GM03348 (cell line): ENCODE measurements around the gene KERA.
"Not testable (repeated sequence)": the region's sequence is repeated elsewhere in the genome, so short reads cannot be mapped to it uniquely, and the experiment has no call there.

Source experiments
- DNase-seq: peaks from one replicate; pipeline ENCODE4 v3.0.0; 2012; ENCODE audit warnings: low spot score

The KERA gene, protein sequence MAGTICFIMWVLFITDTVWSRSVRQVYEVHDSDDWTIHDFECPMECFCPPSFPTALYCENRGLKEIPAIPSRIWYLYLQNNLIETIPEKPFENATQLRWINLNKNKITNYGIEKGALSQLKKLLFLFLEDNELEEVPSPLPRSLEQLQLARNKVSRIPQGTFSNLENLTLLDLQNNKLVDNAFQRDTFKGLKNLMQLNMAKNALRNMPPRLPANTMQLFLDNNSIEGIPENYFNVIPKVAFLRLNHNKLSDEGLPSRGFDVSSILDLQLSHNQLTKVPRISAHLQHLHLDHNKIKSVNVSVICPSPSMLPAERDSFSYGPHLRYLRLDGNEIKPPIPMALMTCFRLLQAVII

DNA sequence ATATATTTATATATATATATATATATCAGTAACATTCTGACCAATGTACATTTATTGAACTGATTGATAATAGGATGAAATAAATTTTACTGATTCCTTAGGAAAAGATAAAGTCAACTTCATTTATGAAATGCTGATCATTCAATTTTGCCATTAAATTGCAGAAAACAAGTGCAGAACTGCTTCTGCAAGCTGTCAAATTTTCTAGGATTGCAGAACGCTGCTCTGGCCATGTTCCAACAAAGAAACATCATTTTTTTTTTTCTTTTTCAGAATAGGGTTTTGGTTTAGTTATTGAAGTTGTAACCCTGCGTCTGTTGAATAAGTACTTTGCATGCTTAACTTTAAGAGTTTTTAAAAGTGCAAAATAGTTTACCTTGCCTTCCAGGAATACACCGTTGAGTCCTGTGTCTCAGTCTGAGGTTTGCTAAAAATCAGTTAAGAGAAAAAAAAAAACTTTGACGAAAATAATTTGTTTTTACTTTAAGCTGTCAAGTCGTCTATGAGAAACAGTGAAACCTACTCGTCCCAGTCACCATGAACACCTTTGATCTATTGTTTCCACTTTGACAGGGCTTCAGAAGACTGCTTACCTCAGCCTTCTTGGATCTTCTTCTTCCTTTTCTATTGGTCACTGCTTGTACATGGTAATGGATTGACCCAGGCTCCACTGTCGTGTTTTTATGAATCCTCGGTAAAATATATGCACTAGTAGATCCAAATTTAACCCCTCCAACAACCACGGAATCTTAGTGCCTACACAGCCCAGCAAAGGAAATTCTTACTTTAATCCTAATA lies at the start of gene KERA:
KERA (minus strand) TSS at position 657 of the 798 bp plus-strand sequence. CDS start 1,743 bp downstream, outside the sequence.
- no peak for DNase-seq

DNA sequence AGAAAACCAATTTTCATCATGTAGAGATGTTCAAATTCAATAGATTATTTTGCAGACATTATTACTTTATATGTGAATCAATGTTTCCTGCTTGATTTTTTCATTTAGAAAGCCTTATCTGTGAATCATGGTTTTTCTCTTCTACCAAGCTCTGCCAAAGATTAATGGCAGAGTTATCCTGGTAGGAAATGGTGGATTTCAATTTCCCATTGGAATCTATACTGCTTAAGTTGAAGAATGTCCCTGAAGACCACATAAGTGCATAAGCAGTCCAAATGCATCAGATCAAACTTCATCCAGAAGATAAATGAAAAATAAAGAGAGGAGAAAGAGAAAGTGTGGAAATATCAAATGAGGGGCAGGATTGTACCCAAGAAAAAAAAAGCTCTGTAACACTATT lies 48.5 kb upstream of the KERA start:
- no peak for DNase-seq

DNA sequence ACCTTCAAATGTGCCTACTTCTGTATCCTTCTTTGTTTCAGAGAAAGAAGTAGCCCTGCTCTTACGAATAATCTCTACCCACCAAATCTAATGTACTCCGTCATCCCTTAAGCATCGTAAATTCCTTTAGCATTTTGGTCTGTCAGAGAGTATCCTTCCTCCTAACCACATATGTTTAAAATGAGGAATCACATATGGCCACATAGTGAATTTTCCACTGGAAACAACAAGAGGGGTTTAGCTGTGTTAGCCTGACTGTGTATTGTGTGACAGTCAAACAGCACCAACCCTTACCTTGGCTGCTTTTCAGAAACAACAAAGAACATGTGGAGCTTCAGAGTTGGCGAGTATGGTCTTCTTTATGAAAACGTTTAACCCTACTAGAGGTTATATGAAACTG lies 48.0 kb upstream of the KERA start:
- no peak for DNase-seq

DNA sequence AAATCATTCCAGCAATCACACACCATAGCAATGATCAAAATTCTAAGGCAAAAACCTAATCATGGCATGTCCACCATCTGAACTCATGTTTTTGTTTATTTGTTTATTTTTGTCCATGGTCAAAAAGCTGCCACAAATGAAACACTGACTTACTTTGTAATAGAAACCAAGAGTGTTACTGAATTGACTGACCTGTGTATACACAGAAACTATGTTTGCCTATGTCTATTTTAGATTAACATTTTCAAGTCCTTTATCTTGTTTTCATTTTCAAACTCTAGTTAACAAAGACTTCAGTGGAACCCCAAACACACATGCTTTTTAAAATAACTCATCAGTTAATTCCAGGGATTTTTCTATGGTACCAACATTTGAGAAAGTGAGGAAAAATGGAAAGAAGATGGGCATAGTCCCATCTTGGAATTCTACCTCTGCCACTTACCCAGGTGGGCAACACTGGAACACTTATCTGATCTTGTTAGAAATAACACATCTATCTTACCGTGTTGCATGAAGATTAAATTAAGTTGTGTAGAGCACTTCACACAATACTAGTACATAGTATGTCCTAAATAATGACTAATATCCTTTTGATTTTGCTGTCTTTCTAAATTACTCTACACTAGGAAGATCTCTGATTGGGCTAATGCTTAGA lies 47.1 kb upstream of the KERA start:
- no peak for DNase-seq

DNA sequence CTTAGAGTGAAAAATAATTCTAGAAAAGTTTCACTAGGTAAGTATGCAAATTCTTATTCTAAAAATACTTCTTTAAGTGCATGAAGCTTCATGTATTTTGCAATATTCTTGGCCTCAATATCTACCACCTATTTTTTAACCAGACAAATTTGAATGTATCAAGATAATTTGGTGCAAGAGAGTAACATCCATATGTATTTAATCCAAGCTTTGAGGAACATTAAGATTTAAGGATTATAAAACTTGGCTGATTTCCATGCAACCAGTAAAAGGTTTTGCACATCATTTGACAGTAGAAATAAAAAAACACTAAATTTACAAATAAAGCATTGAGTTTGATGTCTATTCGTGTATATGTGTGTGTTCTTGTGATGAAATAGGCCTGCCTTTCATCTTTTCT lies 45.8 kb upstream of the KERA start:
- no peak for DNase-seq

DNA sequence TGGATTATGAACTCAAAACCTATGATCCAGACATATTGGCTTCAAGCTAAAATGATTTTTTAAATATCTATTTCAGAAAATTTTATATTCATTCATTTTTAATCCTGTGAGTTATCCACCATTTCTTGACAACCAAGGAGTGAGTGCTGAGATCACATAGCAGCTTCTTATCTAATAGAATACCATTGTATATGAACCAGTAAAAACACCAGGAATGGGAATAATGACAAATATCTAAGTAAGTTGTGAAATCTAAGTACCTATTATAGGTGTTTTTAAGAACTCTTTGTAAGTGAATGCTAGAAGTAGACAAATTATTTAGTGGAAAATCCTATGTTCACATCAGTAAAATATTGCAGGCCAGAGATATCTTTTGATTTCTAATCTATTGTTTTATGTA lies 45.3 kb upstream of the KERA start:
- no peak for DNase-seq

DNA sequence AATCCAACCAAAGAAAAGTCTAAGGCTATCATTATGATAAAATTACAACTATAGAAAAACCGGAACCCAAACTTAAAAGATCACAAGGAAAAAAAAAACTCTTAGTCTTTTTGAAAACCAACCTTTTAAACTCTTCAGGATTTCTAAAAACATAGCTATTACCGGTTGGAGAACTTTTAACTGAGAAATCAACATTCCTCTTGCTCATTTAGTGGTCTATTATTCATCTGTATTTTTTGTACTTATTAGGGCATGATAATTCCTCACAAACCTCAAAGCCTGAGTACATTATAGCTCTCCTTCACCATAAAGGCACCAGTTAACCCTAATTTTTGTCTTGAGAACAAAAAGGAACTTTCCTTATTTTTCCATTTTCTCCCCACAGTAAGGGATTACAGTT lies 43.1 kb upstream of the KERA start:
- no peak for DNase-seq

DNA sequence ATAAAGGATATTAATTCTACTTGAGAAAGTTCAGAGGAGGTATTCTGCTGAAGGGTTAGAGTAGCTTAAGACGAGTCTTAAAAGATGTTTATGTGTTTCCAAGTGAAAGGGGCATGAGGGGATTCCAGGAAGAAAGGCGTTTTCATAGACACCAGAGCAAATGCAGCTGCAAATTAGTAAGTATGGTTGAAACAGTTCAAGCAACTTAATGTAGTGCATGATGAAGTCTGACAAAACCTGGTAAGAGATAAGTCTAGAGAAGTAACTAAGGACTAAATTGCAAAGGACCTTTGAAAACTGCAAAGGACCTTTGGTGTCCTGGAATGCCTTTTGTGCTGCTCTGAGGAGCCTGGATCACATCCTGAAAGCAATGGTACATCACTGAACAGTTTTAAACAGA lies 42.0 kb upstream of the KERA start:
- no peak for DNase-seq

DNA sequence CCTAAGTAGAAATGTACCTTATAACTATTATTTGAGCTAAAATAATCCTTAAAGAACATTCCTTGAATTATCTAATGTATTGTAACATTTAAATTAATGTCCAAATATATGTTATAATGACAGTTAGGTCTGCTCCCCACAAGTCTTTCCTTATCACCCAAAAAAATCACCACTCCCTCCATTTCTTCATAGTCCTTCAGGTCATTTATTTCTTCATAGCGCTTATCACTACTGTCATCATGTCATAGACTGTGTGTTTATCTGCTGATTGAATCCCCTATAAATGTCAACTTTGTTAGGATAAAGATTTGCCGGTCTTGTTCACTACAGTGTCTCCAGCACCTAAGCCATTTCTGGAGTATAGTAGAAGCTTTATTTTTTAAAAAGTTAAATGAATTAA lies 41.5 kb upstream of the KERA start:
- no peak for DNase-seq

DNA sequence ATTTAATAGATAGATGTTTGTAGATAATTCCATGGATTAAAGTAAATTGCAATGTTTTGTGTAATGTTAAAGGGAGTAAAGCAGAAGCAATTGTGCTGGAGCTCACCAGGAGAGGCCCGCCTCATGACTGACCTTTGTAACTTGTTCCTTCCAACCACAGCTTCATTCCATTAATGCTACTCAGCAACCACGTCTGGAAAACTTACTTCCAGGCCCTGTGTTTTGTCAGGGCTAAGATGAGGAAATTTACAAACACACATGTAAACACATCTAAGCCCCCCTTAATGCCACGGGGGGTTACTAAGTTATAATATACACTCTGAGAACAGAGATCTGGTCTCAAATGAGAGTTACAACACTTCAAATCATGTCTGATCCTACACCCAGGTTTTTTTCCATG lies 41.1 kb upstream of the KERA start:
- peak; percentile 64 for DNase-seq

DNA sequence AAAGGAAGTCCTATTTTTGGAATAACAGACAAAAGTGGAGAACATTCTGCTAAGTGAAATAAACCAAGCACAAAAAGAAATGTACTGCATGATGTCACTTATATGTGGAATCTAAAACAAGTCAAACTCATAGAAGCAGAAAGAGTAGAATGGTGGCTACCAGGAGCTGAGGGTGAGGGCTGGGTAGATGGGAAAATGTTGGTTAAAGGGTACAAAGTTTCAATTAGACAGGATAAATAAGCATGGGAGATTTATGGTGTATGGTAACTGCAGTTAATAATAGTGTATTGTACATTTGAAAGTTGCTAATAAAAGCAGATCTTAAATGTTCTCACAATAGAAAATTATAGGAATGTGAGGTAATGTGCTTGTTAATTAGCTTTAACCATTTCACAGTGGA lies 40.6 kb upstream of the KERA start:
- DNase-seq, result no peak

DNA sequence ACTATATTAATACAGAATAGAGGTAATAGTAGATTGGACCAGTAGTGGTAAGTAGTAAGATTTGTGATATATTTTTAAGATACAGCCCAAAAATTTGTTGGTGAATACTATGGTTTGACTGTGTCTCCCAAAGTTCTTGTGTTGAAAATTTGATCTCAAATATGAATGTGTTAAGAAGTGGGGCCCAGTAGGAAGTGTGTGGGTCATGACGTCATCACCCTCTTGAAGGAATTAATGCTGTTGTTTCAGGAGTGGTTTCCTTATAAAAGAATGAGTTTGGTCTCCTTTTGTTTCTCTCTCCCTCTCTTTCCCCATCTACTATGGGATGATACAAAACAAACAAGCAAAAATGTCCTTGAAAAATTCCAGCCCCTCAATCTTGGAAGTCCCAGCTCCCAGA lies 37.1 kb upstream of the KERA start:
- no peak for DNase-seq

DNA sequence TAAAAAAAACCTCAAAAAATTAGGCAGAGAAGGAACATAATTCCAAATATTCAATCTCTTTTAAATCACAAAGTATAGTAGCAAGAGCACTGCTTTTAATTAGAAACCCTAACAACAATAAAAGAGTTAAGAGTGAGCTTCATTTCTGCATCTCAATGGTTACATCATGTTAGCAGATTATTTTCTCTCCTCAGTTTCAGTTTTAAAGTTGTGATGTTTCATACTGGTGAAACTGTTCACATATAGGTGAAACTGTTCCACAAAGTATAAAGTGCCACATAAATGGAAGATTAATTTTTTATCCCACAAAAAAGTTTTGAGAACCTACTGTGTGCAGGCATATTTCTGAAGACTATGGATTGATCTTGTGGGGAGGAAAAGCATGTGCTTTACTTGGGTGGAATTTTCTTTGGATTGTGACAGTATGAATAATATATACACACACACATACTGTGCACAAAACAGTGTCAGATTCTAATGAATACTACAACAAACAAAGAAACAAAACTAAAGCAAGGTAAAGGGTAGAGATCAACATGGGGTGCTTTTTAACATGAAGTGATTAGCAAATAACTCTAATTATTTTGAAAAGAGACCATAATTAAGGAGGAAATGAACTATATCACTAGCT lies 36.3 kb upstream of the KERA start:
- DNase-seq, result peak; percentile 9

DNA sequence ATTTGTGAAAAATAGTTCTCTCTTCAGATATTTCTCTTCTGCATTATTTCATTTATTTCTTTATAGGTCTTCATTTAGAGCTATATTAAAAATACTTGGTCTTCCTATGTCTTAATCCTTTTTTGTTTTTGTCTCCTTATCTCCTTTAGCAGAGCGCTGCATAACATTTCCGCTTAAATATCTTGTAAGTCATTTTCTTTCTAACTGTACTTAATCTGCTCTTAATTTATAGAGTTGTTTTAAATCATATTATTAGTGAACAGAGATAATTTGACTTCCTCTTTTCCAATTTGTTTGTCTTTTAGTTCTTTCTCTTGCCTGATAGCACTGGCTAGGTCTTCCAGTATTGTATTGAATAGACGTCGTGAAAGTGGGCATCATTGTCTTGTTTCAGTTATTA lies 35.5 kb upstream of the KERA start:
- DNase-seq, result no peak

DNA sequence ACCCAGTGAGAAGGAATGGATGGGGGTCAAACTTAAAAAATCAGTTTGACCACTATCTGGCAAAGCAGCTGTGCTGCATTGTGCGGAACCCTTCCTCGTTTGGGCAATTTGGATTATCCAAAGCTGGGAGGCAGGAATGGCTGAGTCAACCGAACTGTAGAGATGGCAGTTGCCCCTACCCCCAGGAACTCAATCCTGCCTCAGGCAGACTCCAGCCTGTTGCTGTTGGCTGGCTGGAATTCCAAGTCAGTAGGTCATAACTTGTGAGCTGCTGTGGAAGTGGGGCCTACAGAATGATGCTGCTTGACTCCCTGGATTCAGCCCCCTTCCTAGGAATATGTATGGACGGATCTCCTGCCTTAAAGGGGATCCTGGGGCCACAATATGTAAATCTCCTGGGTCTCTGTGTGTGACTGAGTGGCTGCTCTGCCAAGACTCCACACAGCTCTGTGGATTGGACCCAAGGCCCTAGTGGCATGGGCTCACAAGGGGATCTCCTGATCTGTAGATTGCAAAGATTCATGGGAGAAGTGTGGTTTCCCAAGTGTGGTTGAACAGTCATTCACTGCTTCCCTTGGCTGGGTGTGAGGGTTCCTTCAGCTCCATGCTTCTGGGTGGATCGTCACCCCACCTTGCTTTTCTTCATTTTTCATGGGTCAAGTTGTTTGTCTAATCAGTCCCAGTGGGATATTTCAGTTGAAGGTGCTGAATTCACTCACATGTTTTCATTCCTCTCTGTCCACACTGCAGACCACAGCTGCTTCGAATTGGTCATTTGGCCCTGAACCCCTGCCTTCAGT lies 34.3 kb upstream of the KERA start:
- no peak for DNase-seq

DNA sequence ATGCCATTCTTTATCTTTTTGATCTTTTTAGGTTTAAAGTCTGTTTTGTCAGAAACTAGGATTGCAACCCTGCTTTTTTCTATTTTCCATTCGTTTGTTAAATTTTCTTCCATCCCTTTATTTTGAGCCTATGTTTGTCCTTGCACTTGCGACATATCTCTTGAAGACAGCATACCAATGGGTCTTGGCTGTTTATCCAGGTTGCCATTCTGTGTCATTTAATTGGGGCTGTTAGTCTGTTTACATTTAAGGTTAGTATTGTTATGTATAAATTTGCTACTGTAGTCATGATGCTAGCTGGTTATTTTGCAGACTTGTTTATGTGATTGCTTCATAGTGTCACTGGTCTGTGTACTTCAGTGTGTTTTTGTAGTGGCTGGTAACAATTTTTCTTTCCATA lies 32.1 kb upstream of the KERA start:
- not testable (repeated sequence) for DNase-seq

DNA sequence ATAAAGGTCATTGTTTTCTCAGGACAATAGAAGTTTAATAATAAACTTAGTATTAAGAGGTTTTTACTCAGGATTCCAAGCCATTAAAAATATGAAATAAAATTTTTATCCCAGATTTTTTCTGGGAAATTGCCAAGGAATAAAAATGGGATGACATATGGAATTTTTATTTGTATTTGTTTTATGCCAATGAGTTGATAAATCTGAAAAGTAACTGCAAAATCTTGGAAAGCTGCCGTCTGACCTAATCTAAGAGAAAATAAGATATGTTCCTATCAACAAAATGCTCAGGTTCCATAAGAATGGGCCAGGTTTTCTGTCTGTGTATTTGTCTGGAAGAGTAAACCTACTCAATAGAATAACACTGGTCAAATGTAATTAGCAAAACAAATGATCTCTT lies 22.2 kb upstream of the KERA start:
- no peak for DNase-seq

DNA sequence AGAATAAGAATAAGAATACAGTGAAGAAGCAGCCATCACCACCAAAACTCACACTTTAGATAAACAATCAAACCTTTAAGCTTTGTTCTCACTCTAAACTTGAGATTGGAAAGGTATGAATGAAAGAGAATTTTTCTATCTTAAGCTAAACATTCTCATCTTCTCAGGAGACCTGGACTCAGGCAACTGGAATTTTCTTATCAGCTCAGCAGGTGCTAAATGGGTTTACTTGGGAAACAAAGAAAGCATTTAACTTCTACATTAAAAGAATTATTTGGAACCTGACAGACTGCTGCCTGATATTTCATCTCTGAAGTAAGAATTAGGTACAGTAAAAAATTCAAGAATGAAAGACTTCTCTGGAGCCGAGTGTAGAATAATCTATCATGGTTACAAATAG lies 20.7 kb upstream of the KERA start:
- DNase-seq, result no peak

DNA sequence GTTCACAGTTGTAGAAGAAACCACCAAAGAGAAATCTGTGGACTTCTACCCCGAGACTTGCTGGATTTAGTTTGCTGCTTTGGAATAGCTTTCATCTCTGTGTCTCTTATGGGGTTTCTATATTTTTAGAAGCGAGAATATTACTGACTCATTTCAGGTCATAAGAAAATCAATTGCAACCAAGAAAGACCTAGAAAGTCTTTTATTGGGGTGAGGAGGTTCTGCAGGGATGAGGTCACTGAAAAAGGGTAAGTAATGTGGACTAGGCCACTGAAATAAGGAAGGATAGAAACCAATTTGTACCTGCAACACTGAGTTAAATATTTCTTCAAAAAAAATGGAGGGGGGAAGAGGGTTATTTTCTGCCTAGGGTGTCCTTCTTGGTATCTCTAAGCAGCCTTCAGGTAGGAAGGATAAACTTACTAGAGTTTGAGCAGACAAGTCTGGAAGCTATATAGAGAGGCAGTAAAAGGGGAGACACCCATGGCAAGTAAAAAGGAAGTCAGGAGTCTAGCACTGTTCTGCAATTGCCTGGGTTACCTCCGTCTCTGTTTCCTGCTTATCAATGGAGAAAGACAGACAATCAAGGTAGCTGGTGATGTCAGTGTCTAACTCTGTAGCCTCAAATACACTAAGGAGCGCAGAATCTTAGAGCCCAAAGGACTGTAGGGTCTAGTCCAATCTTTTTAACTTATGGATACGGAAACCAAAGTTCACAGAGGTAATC lies 19.6 kb upstream of the KERA start:
- DNase-seq, result no peak

DNA sequence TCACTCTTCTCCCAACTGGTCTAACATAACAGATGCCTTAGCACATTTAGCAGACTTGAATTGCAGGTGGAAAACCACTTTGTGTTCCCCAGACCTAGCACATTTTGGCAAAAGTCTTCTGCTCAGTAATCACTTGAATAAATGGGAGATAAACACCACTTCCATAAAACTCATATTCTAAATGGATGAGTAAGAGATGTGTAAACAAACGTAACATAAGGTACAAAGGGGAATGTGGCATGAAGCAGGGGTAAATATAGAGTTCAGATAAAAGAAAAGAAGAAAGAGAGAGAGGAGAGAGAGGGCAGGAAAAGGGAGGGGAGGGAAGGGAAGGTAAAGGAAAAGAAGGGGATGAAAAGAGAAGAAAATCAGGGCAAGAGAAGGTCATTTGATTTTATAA lies 17.0 kb upstream of the KERA start:
- no peak for DNase-seq

DNA sequence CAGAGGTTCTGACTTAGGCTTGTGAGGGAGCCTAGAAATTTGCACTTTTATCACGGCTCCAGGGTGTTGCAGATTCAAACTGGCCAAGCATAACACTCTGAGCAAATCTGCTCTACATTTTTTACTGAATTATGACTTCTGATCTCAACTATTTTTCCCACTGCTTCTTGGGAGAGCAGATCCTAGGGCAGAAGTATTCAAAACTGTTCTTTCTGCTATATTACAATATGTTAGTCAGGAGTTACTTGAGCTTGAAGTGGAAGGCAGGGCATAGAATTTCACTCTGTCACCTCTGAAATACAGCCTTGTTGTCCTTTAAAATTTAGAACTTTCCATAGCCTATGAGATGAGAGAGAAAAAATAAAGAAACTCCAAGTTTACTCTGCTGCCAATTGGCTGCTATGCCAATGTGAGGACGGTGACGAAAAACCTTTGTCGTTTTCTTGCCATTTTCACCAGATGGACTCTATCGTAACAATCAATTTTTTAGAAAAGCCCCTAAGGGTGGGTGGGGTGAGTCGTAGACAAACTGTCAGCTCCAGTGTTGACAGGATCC lies 16.4 kb upstream of the KERA start:
- DNase-seq, result peak; percentile 4
